NCI-H345 treated with DMSO at 0.1 percent for 48 hours (cell line): ENCODE results near the gene RPL10A.
A peak's percentile ranks its signal among the peaks of the same experiment; 100 is the strongest.

Experiments
- DNase-seq: peaks from one replicate; lab custom pipeline; 2025; ENCODE audit not compliant: unreplicated experiment; lab: John Stamatoyannopoulos, UW

Gene RPL10A

GRCh38 chr6:35474942-35475570 is 6.9 kb downstream of the RPL10A start:
- DNase-seq, result no peak

DNA sequence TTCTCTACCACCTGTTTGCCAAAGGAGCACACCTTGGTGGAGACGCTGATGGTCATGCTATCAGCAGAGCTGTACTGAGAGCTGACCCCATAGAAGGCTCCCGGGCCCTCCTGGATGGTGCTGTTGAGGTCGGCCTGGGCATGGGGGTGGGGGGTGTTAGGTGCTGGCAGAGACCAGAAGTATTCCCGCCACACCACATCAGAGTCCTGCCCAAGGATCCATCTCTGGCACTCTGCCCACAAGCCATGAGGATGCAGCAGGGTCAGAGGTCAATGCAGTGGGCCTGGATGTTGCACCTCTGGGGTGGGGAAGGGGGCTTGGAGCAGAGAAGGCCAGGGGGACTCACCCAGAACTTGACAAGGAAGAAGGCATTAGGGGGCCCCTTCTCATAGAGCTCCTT is 7.4 kb downstream of the RPL10A start:
- no peak for DNase-seq

DNA sequence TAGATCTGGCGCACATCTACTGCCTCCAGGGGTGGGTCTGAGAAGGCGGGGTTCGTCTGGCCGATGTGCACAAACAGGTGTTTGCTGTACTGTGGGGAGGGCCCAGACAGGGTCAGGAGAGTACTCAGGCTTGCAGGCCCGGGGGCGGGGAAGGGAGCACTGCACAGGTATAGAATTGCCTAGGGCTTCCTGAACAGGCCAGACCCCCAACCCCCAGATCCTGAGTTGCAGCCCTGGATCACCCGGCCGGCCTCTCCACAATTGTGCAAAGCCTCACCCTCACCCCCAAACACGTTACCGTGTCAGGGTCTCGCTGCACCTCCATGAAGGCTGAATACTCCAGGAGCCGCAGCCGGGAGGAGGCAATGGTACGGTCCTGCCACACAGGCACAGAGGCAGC is 7.8 kb downstream of the RPL10A start:
- DNase-seq, result no peak

- DNase-seq, result peak; percentile 88
Measured at GRCh38 chr6:35477028-35477427, 8.8 kb downstream of the RPL10A start.

- DNase-seq, result peak; percentile 89
Measured at GRCh38 chr6:35477551-35478179, 9.5 kb downstream of the RPL10A start.

DNA sequence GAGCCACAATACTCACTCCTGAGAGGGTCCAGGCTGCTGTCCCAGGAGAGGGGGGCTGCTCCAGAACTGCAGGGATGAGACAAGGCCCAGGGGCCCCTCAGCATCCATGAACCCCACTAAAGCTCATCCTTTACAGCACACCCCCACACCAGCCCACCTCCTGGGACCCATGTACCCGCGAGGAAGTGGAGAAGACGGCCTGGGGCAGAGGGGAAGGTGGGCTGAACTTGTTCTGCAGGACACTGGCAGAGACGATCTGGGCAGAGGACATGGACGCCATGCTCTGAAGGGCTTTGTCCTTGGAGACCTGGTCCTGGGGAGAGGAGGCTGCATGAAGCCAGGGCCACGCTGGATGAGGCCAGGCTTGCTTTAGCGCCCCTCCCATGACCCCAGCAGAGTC is 10.1 kb downstream of the RPL10A start:
- no peak for DNase-seq

GRCh38 chr6:35480176-35480575 is 12.0 kb downstream of the RPL10A start:
- DNase-seq, result no peak

GRCh38 chr6:35481226-35481625 is 13.0 kb downstream of the RPL10A start:
- DNase-seq, result no peak

DNA sequence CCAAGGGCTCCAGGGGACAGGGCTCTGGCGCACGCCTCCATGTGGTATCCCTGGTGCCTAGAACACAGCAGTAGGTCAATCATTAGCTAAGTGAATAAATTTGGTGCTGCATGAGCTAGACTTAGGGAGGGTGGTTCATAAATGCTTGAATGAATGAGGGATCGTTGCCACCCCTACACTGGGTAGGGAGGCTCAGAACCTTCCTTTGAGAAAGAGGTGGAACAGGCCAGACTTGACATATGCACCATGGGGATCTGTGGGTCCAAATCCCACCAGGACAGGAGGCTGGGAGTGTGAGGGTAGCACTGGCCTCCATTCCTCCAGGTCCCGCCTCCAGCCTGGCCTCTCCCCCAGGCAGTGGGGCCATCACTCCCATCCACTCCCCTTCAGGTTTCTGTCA is 14.9 kb downstream of the RPL10A start:
- DNase-seq, result no peak

DNA sequence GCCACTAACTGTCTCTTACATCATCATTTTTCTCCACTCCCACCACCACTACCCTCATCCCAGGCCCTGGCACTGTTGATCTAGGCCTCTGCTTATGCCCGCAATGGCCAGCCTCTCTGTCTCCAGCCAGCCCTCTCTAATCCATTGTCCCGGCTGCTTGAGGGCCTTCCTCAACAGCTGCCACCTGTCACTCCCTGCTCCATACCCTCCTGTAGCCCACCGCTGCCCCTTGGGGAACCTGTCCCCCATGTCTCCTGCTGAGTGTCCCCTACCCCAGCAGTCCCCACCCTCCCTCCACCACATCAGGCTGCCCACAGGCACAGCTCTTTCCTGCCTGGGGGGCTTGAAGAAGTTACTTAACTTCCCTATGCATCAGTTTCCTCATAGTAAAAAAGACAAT is 15.3 kb downstream of the RPL10A start:
- DNase-seq, result no peak

DNA sequence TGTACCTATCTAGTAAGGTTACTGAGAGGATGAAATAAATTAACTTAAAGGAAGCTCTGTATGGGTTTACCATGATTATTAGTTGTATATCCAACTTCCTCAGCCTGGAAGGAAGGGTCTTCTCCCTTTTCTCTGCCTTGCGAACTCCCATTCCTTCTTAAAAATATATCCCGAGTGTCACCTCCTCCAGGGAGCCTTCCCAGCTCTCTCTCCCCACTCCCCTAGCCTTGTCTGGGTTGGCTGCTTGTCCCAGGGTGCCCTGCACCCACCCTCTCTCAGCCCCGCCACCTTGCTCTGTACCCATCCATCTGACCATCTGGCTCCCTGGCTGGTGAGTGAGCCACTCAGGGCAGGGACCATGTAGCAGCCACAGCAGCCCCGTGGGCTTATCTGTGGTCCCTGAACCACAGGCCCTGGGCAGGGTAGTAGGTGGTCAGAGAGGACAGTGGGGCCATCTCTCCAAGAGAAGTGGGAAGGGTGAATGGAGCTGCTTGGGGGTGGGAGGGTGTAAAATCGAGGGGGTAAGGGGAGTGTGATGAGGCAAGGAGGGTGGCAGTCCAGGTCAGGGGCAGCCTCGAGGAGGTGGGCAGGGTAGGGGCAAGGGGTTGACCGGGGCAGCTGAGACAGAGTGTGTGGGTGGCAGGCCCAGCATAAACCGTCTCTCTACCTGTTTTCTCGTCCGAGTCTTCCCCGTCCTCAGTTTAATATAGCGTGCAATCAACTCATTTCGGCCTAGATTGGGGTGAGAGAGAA is 15.9 kb downstream of the RPL10A start:
- DNase-seq, result no peak

GRCh38 chr6:35484921-35485392 is 16.8 kb downstream of the RPL10A start:
- DNase-seq, result no peak

DNA sequence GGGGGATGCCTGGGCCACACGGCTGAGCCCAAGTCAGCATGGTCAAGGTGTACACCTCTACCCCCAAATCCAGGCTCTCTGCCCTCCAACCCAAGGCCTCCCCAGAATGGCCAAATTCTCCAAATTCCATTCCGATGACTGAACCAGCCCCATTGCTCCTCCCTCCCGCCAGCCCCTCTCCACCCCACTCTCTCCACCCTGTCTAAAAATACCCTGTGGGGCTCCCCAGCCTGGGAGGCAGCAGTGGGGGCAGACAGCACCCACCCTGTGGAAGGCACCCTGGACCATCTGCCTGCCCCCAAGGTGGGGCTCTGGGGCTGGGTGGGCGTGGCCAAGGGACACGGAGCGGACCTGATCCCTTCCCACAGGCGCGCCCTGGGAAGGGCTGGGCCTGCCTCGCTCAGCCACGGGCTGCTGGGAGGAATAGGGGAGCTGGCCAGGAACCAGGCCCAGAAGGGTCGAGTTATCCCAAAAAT is 17.2 kb downstream of the RPL10A start:
- no peak for DNase-seq

DNA sequence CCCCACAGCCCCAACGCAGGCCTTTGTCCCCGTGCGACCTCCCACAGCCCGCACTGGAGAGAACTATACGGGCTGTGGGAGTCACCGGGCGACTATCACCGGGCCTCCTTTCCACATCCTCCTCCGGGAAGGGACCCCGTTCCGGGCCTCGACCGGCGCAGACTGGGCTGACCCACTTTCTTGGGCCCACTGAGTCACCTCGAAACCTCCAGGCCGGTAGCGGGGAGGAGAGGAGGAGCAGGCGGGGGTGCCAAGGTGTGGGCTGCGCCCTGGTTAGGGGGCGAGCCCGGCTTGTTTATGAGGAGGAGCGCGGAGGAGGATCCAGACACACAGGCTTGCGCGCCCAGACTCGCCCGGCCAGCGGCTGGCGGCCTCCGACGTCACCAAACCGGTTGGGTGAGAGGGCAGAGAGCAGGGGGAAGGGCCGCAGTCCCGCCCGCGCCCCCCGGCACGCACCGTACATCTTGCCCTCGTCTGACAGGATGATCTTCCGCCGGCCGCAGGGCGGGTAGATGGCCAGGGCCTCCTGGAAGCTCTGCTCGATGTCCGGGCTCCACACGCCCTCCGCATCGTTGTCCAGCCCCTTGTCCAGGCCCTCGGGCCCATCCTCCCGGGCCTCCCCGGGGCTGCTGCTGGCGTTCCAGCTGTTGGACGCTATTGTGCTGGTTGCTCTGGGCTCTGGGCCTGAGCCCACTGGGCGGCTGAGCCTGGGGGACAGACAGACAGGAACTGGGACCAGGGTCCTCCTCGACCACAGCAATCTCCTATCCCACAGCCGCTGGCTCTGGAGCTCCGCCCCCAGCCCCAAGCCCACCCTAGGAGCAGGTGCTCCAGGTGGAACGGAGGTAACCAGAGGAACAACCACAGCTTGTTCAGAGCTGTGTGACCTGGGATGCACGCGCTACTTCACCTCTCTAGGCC is 18.1 kb downstream of the RPL10A start:
- DNase-seq, result no peak

GRCh38 chr6:35487658-35488516 is 19.7 kb downstream of the RPL10A start:
- no peak for DNase-seq

DNA sequence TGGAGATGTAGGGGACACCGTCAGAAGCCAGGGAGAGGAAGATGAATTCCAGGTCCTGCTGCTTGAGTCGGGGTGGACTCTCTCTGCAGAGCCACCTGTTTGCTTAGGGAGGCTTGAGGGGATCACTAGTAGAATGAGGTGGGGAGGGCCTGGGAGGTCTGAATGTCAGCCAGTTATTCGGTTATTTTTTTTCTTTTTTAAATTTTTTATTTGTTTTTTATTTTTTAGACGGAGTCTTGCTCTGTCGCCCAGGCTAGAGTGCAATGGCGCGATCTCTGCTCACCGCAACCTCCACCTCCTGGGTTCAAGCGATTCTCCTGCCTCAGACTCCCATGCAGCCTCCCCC is 20.3 kb downstream of the RPL10A start:
- no peak for DNase-seq

DNA sequence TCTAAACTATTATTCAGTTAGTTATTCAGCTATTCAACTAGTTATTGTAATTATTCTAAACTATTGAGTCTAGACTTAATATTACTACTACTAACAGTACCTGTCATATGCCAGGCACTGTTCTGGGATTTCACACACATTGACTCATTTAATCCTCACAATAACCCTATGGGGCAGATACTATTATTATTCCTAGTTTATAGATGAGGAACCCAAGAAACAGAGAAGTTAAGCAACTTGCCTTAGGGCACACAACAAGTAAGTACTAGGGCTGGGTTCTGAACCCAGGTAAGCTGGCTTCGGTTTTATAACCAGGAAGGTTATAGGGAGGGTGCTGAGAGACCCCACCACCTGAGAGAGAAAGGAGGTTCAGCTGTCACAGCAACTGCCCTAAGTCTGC is 20.9 kb downstream of the RPL10A start:
- no peak for DNase-seq

- DNase-seq, result no peak
Measured at GRCh38 chr6:35489995-35490791, 22.0 kb downstream of the RPL10A start.

GRCh38 chr6:35490821-35491557 is 22.8 kb downstream of the RPL10A start:
- no peak for DNase-seq
